GM21390 (cell line): Measurements from ENCODE around the gene B3GALT5.
"Not testable (repeated sequence)": the region's sequence is repeated elsewhere in the genome, so short reads cannot be mapped to it uniquely, and the experiment has no call there.

Source experiments
- ATAC-seq: cut with Tn5 transposase; IDR thresholded peaks from one replicate; pipeline ENCODE4 v1.9.1; 2021; ENCODE audit not compliant: unreplicated experiment

The B3GALT5 gene

GRCh38 chr21:39686646-39687468, 74.1 kb downstream of the B3GALT5 start:
- ATAC-seq: no peak

- no peak for ATAC-seq
Measured at GRCh38 chr21:39688010-39688409, 75.3 kb downstream of the B3GALT5 start.

GRCh38 chr21:39689860-39690259, 77.1 kb downstream of the B3GALT5 start:
- not testable (repeated sequence) for ATAC-seq

GRCh38 chr21:39690454-39690853, 77.7 kb downstream of the B3GALT5 start:
- no peak for ATAC-seq

GRCh38 chr21:39694750-39695149, 82.0 kb downstream of the B3GALT5 start:
- no peak for ATAC-seq

GRCh38 chr21:39696196-39696595, 83.5 kb downstream of the B3GALT5 start:
- ATAC-seq: no peak

GRCh38 chr21:39696618-39697017, 83.9 kb downstream of the B3GALT5 start:
- no peak for ATAC-seq

GRCh38 chr21:39700318-39700717, 87.6 kb downstream of the B3GALT5 start:
- no peak for ATAC-seq

GRCh38 chr21:39703578-39703977, 90.8 kb downstream of the B3GALT5 start:
- no peak for ATAC-seq

- ATAC-seq: no peak
Measured at GRCh38 chr21:39705849-39706248, 93.1 kb downstream of the B3GALT5 start.

- ATAC-seq: no peak
Measured at GRCh38 chr21:39707316-39707715, 94.6 kb downstream of the B3GALT5 start.

GRCh38 chr21:39710866-39711265, 98.1 kb downstream of the B3GALT5 start:
- no peak for ATAC-seq

- ATAC-seq: no peak
Measured at GRCh38 chr21:39712273-39712672, 99.5 kb downstream of the B3GALT5 start.

GRCh38 chr21:39712976-39713375, 100.2 kb downstream of the B3GALT5 start:
- ATAC-seq: no peak

- ATAC-seq: no peak
Measured at GRCh38 chr21:39713905-39714304, 101.2 kb downstream of the B3GALT5 start.

GRCh38 chr21:39714331-39714730, 101.6 kb downstream of the B3GALT5 start:
- no peak for ATAC-seq

- ATAC-seq: no peak
Measured at GRCh38 chr21:39715804-39716397, 103.2 kb downstream of the B3GALT5 start.

GRCh38 chr21:39720126-39720778, 107.5 kb downstream of the B3GALT5 start:
- no peak for ATAC-seq

- ATAC-seq: no peak
Measured at GRCh38 chr21:39721885-39722284, 109.1 kb downstream of the B3GALT5 start.
